ENCODE data around the gene C4orf54.

Gene C4orf54

GRCh38 chr4:99651811-99652485 is 5.7 kb downstream of the C4orf54 start:
- DNase-seq: no peak

- DNase-seq: no peak
Observed at GRCh38 chr4:99651016-99651769, 6.4 kb downstream of the C4orf54 start.

- no peak for DNase-seq
Observed at GRCh38 chr4:99649778-99650177, 7.8 kb downstream of the C4orf54 start.

- DNase-seq: no peak
Observed at GRCh38 chr4:99649208-99649607, 8.4 kb downstream of the C4orf54 start.

- no peak for DNase-seq
Observed at GRCh38 chr4:99648321-99648720, 9.3 kb downstream of the C4orf54 start.

- DNase-seq: no peak
Observed at GRCh38 chr4:99647071-99647470, 10.6 kb downstream of the C4orf54 start.

- DNase-seq: no peak
Observed at GRCh38 chr4:99645638-99646037, 12.0 kb downstream of the C4orf54 start.

GRCh38 chr4:99645036-99645435 is 12.6 kb downstream of the C4orf54 start:
- DNase-seq: no peak

- DNase-seq: no peak
Observed at GRCh38 chr4:99644453-99644852, 13.2 kb downstream of the C4orf54 start.

- no peak for DNase-seq
Observed at GRCh38 chr4:99642725-99643489, 14.7 kb downstream of the C4orf54 start.

- DNase-seq: no peak
Observed at GRCh38 chr4:99640676-99641075, 17.0 kb downstream of the C4orf54 start.

- no peak for DNase-seq
Observed at GRCh38 chr4:99637174-99637573, 20.5 kb downstream of the C4orf54 start.

- DNase-seq: no peak
Observed at GRCh38 chr4:99636422-99636821, 21.2 kb downstream of the C4orf54 start.

- DNase-seq: no peak
Observed at GRCh38 chr4:99635601-99636000, 22.0 kb downstream of the C4orf54 start.

- no peak for DNase-seq
Observed at GRCh38 chr4:99634742-99635360, 22.8 kb downstream of the C4orf54 start.

GRCh38 chr4:99633772-99634171 is 23.9 kb downstream of the C4orf54 start:
- DNase-seq: no peak

GRCh38 chr4:99630857-99631360 is 26.7 kb downstream of the C4orf54 start:
- DNase-seq: no peak

- DNase-seq: no peak
Observed at GRCh38 chr4:99629962-99630554, 27.6 kb downstream of the C4orf54 start.

- DNase-seq: no peak
Observed at GRCh38 chr4:99628040-99628439, 29.6 kb downstream of the C4orf54 start.

- no peak for DNase-seq
Observed at GRCh38 chr4:99625369-99625768, 32.3 kb downstream of the C4orf54 start.

- DNase-seq: no peak
Observed at GRCh38 chr4:99624141-99624719, 33.4 kb downstream of the C4orf54 start.

GRCh38 chr4:99622341-99622740 is 35.3 kb downstream of the C4orf54 start:
- no peak for DNase-seq

Measured in SHP77 (cell line).